Suppressor macrophage treated with lipopolysaccharide for 1 hour (primary cell): Measurements from ENCODE around the gene IGFL3.
"Not testable (repeated sequence)": the region's sequence is repeated elsewhere in the genome, so short reads cannot be mapped to it uniquely, and the experiment has no call there.

Experiments
- DNase-seq, 3 donors: peaks; one replicate each; pipeline ENCODE4 v3.0.0-alpha.2; 2020 to 2022

Gene IGFL3

GRCh38 chr19:46118136-46118535, 6.4 kb downstream of the IGFL3 start:
- DNase-seq, result no peak

GRCh38 chr19:46116121-46116520, 8.4 kb downstream of the IGFL3 start:
- no peak for DNase-seq

- peak; percentile 18 to 34 (median 25) for DNase-seq
These were observed 8.9 kb downstream of the IGFL3 start for GRCh38 chr19:46115396-46116106.

DNA sequence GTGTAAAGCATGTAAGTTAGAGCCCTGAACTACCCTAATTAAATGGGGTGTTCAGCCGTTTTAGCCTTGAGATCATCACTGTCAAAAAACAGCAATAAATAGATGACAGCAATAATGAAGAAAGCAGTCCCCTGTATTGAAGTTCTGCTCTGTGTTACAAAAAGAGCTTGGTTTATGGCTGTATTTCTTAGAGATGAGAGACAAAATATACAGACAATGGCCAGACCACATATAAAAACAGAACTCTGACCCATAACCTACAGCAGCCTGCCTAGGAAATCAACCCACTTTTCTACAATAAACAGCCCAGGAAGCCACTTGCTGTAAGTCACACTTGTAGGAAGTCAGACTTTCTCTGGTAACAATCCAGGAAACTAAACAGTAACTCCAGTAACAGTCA, 10.8 kb downstream of the IGFL3 start:
- peak in 2 of 3 donors; percentile 7 to 11 for DNase-seq

GRCh38 chr19:46112527-46112926, 12.0 kb downstream of the IGFL3 start:
- DNase-seq, result no peak

GRCh38 chr19:46111376-46111775, 13.1 kb downstream of the IGFL3 start:
- no peak for DNase-seq

DNA sequence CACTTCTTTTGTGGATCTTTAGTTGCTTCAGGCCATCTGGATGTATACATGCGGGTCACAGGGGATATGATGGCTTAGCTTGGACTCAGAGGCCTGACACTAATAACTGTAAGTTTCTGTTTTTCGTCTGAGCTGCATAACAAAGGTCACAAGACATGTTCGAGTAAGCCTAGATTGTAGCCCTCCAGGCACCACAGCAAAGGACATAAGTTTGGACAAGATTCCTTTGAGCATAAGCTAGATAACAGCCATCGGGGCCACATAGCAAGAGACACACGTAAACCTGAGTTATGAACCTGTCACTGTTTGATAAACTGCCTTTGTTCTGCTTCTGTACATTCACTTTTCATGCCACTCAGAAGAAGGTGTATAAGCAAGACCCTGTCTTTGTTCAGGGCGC, 14.6 kb downstream of the IGFL3 start:
- DNase-seq, result no peak

GRCh38 chr19:46107371-46107770, 17.1 kb downstream of the IGFL3 start:
- no peak for DNase-seq

DNA sequence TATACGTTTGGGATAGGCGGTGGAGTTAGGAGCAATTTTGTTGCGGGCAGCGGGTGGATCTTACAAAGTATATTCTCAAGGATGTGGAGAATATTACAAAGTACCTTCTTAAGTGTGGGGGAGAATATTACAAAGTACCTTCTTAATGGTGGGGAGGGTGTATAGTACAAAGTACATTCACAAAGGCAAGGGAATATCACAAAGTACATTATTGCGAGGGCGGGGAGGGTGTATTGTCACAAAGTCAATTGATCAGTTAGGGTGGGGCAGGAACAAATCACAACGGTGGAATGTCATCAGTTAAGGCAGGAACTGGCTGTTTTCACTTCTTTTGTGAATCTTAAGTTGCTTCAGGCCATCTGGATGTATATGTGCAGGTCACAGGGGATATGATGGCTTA, 22.2 kb downstream of the IGFL3 start:
- DNase-seq, result not testable (repeated sequence)

GRCh38 chr19:46101293-46101692, 23.2 kb downstream of the IGFL3 start:
- DNase-seq, result no peak

- no peak for DNase-seq
These were observed 24.1 kb downstream of the IGFL3 start for GRCh38 chr19:46100344-46100743.

- DNase-seq, result no peak
These were observed 34.0 kb downstream of the IGFL3 start for GRCh38 chr19:46090444-46090843.

DNA sequence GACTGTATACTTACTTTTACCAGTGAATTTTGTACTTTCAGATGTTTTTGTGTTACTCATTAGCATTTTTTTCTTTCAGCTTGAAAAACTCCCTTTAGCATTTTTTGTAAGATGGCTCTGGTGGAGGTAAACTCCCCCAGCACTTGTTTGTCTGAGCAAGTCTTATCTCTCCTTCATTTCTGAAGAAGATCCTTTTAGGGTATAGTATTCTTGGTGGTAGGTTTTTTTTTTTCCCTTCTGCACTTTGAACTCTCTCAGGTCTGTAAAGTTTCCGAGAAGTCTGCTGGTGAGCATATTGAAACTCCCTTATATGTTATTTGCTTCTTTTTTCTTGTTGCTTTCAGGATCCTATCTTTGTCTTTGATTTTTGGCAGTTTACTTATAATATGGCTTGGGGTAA, 35.1 kb downstream of the IGFL3 start:
- no peak for DNase-seq

DNA sequence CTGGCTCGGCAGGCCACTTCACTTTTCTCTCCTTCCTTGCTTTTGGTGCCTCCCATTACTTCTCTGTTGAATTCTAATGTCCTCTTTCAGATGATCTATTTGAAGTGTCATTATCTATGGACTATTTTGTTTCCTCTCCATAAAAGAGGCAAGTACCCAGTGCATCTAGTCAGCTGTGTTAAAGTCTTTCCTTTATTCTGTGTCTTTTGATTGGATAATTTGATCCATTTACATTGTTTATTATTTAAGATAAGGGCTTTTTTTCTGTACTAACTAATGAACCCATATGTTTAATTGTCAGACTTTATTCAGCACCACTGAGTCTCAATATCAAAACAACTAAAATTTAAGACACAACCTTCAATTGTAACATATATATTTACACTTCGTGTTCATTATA, 36.4 kb downstream of the IGFL3 start:
- no peak for DNase-seq

DNA sequence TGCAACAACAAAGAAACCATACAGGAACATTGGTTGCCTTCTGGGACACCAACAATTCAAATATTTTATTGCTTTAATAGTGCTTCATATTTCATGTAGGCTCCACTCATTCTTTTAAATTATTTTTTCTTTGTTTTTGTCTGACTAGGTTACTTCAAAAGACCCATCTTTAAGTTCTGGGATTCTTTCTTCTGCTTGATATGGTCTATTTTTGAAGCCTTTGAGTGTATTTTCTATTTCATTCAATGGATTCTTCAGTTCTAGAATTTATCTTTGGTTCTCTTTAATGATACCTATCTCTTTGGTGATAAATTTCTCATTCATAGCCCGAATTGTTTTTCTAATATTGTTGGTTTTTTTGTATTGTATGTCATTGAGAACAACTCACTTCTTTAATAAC, 38.6 kb downstream of the IGFL3 start:
- no peak for DNase-seq

DNA sequence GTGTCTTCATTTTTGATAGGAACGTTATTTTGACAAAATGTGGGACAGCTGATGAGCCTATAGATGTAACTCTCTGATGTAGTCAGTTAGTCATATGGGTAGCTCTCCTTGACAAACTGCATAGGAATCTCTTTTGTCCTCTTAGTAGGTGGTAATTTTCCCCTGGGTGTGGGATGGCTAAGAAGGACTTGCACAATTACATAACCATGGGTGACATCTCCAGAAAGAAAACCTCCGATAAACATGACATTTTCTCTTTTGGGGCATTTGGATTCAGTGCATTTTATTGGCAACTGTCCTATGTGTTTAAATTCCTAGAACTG, 41.8 kb downstream of the IGFL3 start:
- DNase-seq, result no peak

GRCh38 chr19:46081928-46082727, 42.4 kb downstream of the IGFL3 start:
- peak; percentile 62 to 63 (median 62) for DNase-seq

- DNase-seq, result peak in 2 of 3 donors; percentile 8 to 12
These were observed 43.9 kb downstream of the IGFL3 start for GRCh38 chr19:46080561-46080960.

DNA sequence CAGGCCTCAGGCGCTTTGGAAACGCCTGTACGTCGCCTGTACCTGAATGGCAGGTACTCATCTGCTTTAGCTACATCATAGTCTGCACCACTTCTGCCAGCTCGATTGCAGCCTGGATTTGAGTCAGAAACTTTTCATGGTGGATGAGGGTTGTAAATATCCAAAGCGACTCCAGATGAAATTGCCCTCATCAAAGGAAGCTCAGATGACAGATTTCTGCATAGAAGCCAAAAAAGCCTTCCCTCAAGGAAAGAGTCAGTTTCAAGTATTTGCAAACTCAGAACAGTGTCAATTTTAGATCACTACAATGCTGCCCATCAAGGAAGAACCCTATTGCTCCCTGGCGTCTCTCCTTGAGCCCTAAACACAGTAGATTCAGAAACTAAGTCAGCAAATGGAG, 44.9 kb downstream of the IGFL3 start:
- no peak for DNase-seq

DNA sequence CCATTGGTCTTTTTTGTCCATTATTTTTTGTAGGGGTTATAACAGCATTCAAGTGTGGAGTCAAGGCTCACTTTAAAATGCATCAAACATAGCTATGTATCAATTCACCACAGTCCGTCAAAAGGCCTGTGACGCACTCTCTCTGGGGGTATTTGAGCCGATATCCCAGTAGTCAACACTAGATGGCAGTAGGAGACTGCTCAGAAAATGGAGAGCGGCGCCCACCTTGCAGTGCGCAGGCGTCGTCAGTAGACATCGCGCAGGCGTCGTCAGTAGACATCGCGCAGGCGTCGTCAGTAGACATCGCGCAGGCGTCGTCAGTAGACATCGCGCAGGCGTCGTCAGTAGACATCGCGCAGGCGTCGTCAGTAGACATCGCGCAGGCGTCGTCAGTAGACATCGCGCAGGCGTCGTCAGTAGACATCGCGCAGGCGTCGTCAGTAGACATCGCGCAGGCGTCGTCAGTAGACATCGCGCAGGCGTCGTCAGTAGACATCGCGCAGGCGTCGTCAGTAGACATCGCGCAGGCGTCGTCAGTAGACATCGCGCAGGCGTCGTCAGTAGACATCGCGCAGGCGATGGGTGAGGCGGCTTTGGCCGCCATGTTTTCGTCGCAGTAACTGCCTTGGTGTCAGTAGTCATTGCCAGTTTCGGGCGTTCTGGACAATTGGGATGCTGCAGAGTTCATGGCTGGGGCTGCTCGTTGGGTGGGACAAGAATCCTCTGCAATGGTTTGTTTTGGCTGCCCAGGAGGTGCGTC, 45.7 kb downstream of the IGFL3 start:
- peak; percentile 49 to 58 (median 51) for DNase-seq

DNA sequence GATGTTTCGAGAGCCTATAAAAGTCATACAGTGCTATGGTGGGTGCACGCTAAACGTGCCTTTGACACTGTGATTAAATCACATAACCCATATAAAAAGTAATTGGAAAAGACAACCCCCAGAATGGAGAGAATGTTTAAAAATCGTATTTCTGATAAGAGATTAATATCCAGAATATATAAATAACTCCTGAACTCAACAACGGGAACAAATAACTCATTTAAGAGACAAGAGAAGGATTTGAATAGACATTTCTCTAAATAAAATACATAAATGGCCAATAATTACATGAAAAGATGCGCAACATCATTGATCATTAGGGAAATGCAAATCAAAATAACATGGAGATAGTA, 46.7 kb downstream of the IGFL3 start:
- no peak for DNase-seq

DNA sequence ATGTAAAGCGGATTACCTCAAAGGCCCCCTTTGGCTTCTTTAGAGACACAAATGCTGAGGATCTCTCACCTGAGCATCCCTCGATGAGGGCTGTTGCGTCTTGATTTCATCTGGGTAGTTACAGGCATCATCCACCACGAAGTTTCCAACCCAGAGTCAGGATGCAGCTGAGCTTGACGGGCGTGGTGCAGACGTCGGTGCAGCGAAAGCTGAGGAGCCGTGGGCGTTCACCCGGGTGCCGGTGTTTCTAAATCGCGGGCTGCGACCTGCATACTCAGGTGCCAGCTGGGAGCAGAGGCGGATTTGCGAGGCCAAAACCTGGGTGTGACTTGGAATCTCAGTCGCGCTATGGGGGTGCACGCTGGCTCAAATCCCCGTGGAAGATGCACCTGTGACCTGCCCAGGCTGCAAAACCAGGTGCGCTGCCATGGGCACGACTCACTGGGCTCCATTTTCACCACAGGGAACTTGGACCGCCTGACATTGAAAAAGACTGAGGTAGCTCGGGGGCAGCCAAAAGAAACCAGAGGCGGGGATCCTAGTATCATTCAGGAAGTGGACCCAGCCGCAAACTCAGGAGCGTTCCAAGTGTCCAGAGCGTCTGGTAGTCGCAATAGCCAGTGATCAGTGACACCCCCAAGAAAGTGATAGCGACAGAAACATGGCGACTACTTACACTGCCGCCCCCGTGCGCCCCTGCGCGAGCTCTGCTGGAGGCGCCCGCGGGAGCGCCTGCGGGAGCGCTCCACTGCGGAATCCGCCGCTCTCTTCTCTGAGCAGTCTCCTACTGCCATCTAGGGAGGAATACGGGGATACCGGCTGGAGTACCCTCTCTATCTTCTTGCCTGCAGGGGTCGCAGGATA, 47.3 kb downstream of the IGFL3 start:
- DNase-seq, result peak; percentile 85 to 88 (median 87)
